K562 (cell line): ENCODE measurements around the gene GPR183. TPM values are rescaled to one million over a fixed set of nuclear protein-coding genes. Genes with fewer than 3 reads are reported as not detected.
A peak's percentile ranks its signal among the peaks of the same experiment; 100 is the strongest.

Experiments
- ATAC-seq: fragments of 200-7000 bp; cut with Tn5 transposase; 3 replicates; pipeline ENCODE4 v1.9.1; 2020; ENCODE audit warnings: moderate library complexity
- BruUV-seq: library from RNA; stranded (reverse); fragments of 400-500 nt; replicated peaks from 2 replicates; lab custom pipeline; 2021; lab: Mats Ljungman, UMichigan
- CTCF ChIA-PET: fragments of 300-600 bp; formaldehyde crosslinking; extraction: SDS; loops from one replicate; lab custom pipeline; 2021; ENCODE audit warnings: low intra/inter-chr PET ratio; lab: Yijun Ruan, JAX
- POLR2A ChIA-PET: fragments of 300-600, 350-650 bp; sonication (Branson Sonifier 250); formaldehyde crosslinking; extraction: SDS; loops from one replicate; lab custom pipeline; 2021; ENCODE audit warnings: antibody characterized with exemption, inconsistent platforms; lab: Yijun Ruan, JAX
- DNase-seq, 4 experiments: peaks; one replicate each; pipeline versions ENCODE4 v3.0.0 to v3.0.0-alpha.2; 2011 to 2018; ENCODE audit warnings: low spot score in 3 of 4, mixed read lengths in 3 of 4; ENCODE audit errors: extremely low read depth in 1 of 4
- FAIRE-seq: peaks from 2 replicates; lab custom pipeline; 2011; peaks lifted over from hg19 to GRCh38; lab: Jason Lieb, UNC
- H2AFZ ChIP-seq: 2 replicates; pipeline ENCODE4 v1.6.0; 2011; ENCODE audit warnings: low read depth, low read length, control low read depth, inconsistent platforms
- H3K27ac ChIP-seq: fragments of 200-600 bp; 3 replicates; pipeline ENCODE4 v1.8.0; 2011; ENCODE audit warnings: low read depth, mild to moderate bottlenecking, control low read depth, inconsistent platforms, low read length, moderate library complexity, mixed read lengths; ENCODE audit errors: extremely low read depth
- H3K27me3 ChIP-seq, 2 experiments: fragments of 300-600 bp in 1 of 2; 2 replicates in 1 of 2; 3 replicates in 1 of 2; pipeline versions ENCODE4 v1.6.0 to v1.8.0; 2011; ENCODE audit warnings: inconsistent platforms in 2 of 2, low read length in 2 of 2, mild to moderate bottlenecking in 1 of 2, mixed read lengths in 1 of 2, moderate library complexity in 1 of 2; ENCODE audit not compliant: control insufficient read depth in 2 of 2, insufficient read depth in 2 of 2
- H3K36me3 ChIP-seq: fragments of 300-600 bp; 3 replicates; pipeline ENCODE4 v1.8.0; 2011; ENCODE audit warnings: mild to moderate bottlenecking, low read length, inconsistent platforms; ENCODE audit not compliant: control insufficient read depth, insufficient read depth
- H3K4me1 ChIP-seq, 2 experiments: fragments of 200-600 bp in 1 of 2; replicated peaks in 1 of 2; 2 replicates in 1 of 2; 3 replicates in 1 of 2; pipeline versions ENCODE4 v1.5.1 to v1.8.0; 2011; ENCODE audit warnings: inconsistent platforms in 2 of 2, low read length in 2 of 2, mild to moderate bottlenecking in 1 of 2, mixed read lengths in 1 of 2, moderate library complexity in 1 of 2; ENCODE audit not compliant: control insufficient read depth in 2 of 2, insufficient read depth in 2 of 2
- H3K4me2 ChIP-seq: 2 replicates; pipeline ENCODE4 v1.6.1; 2011; ENCODE audit warnings: low read length, control low read depth, inconsistent platforms, mixed read lengths; ENCODE audit not compliant: insufficient read depth
- H3K4me3 ChIP-seq: fragments of 200-600 bp; sonication (generic), shearing (Covaris generic); 2 replicates; pipeline ENCODE4 v1.5.1; 2016; ENCODE audit warnings: control low read depth, inconsistent platforms
- H3K79me2 ChIP-seq: fragments of 200-600 bp; 3 replicates; pipeline ENCODE4 v1.8.0; 2011; ENCODE audit warnings: low read length, inconsistent platforms; ENCODE audit not compliant: control insufficient read depth, insufficient read depth
- H3K9ac ChIP-seq, 2 experiments: 2 replicates each; pipeline versions ENCODE4 v1.6.0 to v1.6.1; 2011; ENCODE audit warnings: low read depth in 2 of 2, low read length in 2 of 2, control low read depth in 1 of 2, inconsistent platforms in 1 of 2, mild to moderate bottlenecking in 1 of 2, mixed read lengths in 1 of 2; ENCODE audit not compliant: insufficient read depth in 1 of 2
- H3K9me1 ChIP-seq: one replicate; pipeline ENCODE4 v1.6.0; 2011; ENCODE audit warnings: inconsistent platforms, mild to moderate bottlenecking, low read length, moderate library complexity; ENCODE audit not compliant: control insufficient read depth, insufficient read depth
- H3K9me3 ChIP-seq: replicated peaks from 2 replicates; pipeline ENCODE4 v1.5.1; 2011; ENCODE audit warnings: low read depth, low read length, inconsistent platforms; ENCODE audit not compliant: control insufficient read depth, insufficient read depth
- H4K20me1 ChIP-seq: replicated peaks from 2 replicates; pipeline ENCODE4 v1.6.1; 2011; ENCODE audit warnings: low read length, inconsistent platforms, mixed read lengths; ENCODE audit not compliant: control insufficient read depth, insufficient read depth
- ADNP ChIP-seq: fragments of 200-800 bp; sonication (Bioruptor generic); IDR thresholded peaks from 2 replicates; pipeline ENCODE4 v1.6.1; 2016; ENCODE audit warnings: missing genetic modification characterization, missing compliant biosample characterization
- CBX5 ChIP-seq: IDR thresholded peaks from 2 replicates; pipeline ENCODE4 v1.6.1; 2014; ENCODE audit warnings: low read depth, borderline replicate concordance
- COPS2 ChIP-seq: fragments of 450-650 bp; conservative IDR thresholded peaks from 2 replicates; pipeline ENCODE4 v1.6.1; 2016; ENCODE audit warnings: mild to moderate bottlenecking, moderate library complexity
- MLX ChIP-seq, 2 experiments: fragments of 450-650 bp in 1 of 2; sonication (generic) in 1 of 2; formaldehyde crosslinking; conservative IDR thresholded peaks; 2 replicates each; pipeline versions ENCODE4 v1.4.0 to v1.8.1; 2020 to 2022; ENCODE audit warnings: mild to moderate bottlenecking in 1 of 2, missing genetic modification reagents in 1 of 2
- NR3C1 ChIP-seq: sonication (generic); formaldehyde crosslinking; IDR thresholded peaks from 2 replicates; pipeline ENCODE4 v1.8.1; 2022; ENCODE audit warnings: missing genetic modification reagents
- RB1 ChIP-seq: fragments of 450-650 bp; IDR thresholded peaks from 2 replicates; pipeline ENCODE4 v1.6.1; 2017; ENCODE audit warnings: low read depth, mild to moderate bottlenecking
- RNF219 ChIP-seq: fragments of 250-450 bp; sonication (Bioruptor Pico); IDR thresholded peaks from 2 replicates; pipeline ENCODE4 v1.5.0; 2022; ENCODE audit warnings: mild to moderate bottlenecking
- SMARCA5 ChIP-seq: fragments of 450-650 bp; IDR thresholded peaks from 2 replicates; pipeline ENCODE4 v1.6.1; 2016
- TAF1 ChIP-seq: IDR thresholded peaks from 2 replicates; pipeline ENCODE4 v1.6.1; 2011; ENCODE audit warnings: mild to moderate bottlenecking, low read length, moderate library complexity; ENCODE audit not compliant: insufficient read depth, control insufficient read depth, severe bottlenecking; ENCODE audit errors: extremely low read depth
- ZBTB5 ChIP-seq: fragments of 450-650 bp; IDR thresholded peaks from 2 replicates; pipeline ENCODE4 v1.6.1; 2017; ENCODE audit warnings: antibody characterized with exemption
- ZC3H11A ChIP-seq: IDR thresholded peaks from 2 replicates; pipeline ENCODE4 v1.6.1; 2012; ENCODE audit warnings: low read depth, low read length, improper control_type of control experiment
- ZNF175 ChIP-seq: fragments of 200-800 bp; sonication (Bioruptor generic); IDR thresholded peaks from 2 replicates; pipeline ENCODE4 v1.6.1; 2016; ENCODE audit warnings: low read depth, mild to moderate bottlenecking, missing genetic modification characterization, missing compliant biosample characterization
- ZNF507 ChIP-seq: conservative IDR thresholded peaks from 2 replicates; pipeline ENCODE4 v1.6.1; 2017; ENCODE audit warnings: missing genetic modification characterization, missing compliant biosample characterization
- ZNF695 ChIP-seq: fragments of 450-650 bp; formaldehyde crosslinking; IDR thresholded peaks from 2 replicates; pipeline ENCODE4 v1.4.0; 2020; ENCODE audit warnings: mild to moderate bottlenecking, moderate library complexity
- WGBS: fragments of 100-300 bp; shearing (Covaris generic); methylation state at CpG from one replicate; pipeline ENCODE4 v1.1.6; 2016; ENCODE audit warnings: low coverage, mixed read lengths; ENCODE audit not compliant: insufficient coverage; ENCODE audit errors: missing lambda C conversion rate; 5-methylcytosine and 5-hydroxymethylcytosine counted together
- in situ Hi-C: fragments of 300-500 bp; cut with MboI; formaldehyde crosslinking; loops from 4 replicates; pipeline ENCODE4 v1.15.0; 2018; ENCODE audit warnings: inconsistent platforms, mixed read lengths
- intact Hi-C: fragments of 100-400 bp; cut with micrococcal nuclease; formaldehyde crosslinking; loops from 2 replicates; pipeline ENCODE4 v1.14.2; 2022
- polyA plus RNA-seq, 8 experiments: library from polyadenylated mRNA; depleted of rRNA in 4 of 8; stranded (reverse) in 5 of 8; unstranded in 3 of 8; fragments of >200 nt; fragmentation: Nextera tagmentation in 2 of 8; fragmentation: Illumina TruSeq in 1 of 8; extraction: Ambion mirVana in 2 of 8; extraction: Trizol in 1 of 8; gene quantifications; 2 replicates each; pipeline versions ENCODE4 v1.2.1 to v1.2.3, GENCODE V29; 2011 to 2014; ENCODE audit warnings: inconsistent platforms in 1 of 8, missing spikeins in 1 of 8
- total RNA-seq, 7 experiments: library from RNA; depleted of rRNA in 6 of 7; stranded (reverse); fragments of >200 nt in 6 of 7; fragmentation: Illumina TruSeq in 2 of 7; extraction: Trizol in 2 of 7; gene quantifications; 2 replicates each; pipeline versions ENCODE4 v1.2.1 to v1.2.3, GENCODE V29; 2011 to 2021; ENCODE audit warnings: low replicate concordance in 1 of 7

GPR183 gene
- total and polyA plus RNA-seq, 9 of the 15 experiments (the other 6 are each of a cell fraction or from before 2014, with no cell fraction given): 1.3 to 10.2 (median 3.7) TPM

GRCh38 chr13:99327761-99328160 lies 20.6 kb upstream of the GPR183 start:
- 61% methylated on average over 2 of the region's 2 CpGs for WGBS
- Histone ChIP-seq H2AFZ (no peak overlapping the region), H3K4me2 (no peak overlapping the region), H3K27ac (peak overlapping the region; percentile 58; the same call in 1 of the 3 replicates), H3K4me3 (no peak overlapping the region), H3K36me3 (peaks cover 11% of the 10 kb centered on the region), H3K9me1 (peaks cover under 1% of the 10 kb centered on the region), H4K20me1 (no peaks in the 10 kb centered on the region), H3K4me1 (peaks cover 14 to 54% of the 10 kb centered on the region in 2 experiments), H3K9me3 (no peaks in the 10 kb centered on the region), H3K79me2 (peaks cover 6% of the 10 kb centered on the region; the same call in 1 of the 3 replicates), H3K9ac (no peak overlapping the region), H3K27me3 (no peaks in the 10 kb centered on the region)
- ChIA-PET CTCF (no interaction called here), POLR2A (no interaction called here)
- FAIRE-seq (no peak), DNase-seq (no peak), ATAC-seq (no peak)
- in situ Hi-C loops: no loop called here
- TF ChIP-seq RB1: no peak
- TF ChIP-seq ZBTB5: no peak
- no peak for TF ChIP-seq ZNF507 (tag)
- no peak for TF ChIP-seq RNF219 (CRISPR knock-in tag)
- TF ChIP-seq ADNP: 0 out of 2 replicates have a peak, but pooled peaks have one; percentile 10
- no peak for TF ChIP-seq COPS2
- no peak for TF ChIP-seq ZC3H11A
- no peak for TF ChIP-seq SMARCA5
- TF ChIP-seq ZNF695: no peak
- peak; percentile 91 for TF ChIP-seq ZNF175 (CRISPR knock-in tag)
- TF ChIP-seq TAF1: no peak
- TF ChIP-seq MLX (CRISPR knock-in tag; conservative IDR thresholded peaks at IDR 0.05): no peak
- TF ChIP-seq NR3C1 (CRISPR knock-in tag): no peak
- no peak for TF ChIP-seq CBX5
- BruUV-seq: no TSS peak
- intact Hi-C loops: no loop called here
